Endothelial cell of umbilical vein (primary cell): ENCODE results near the gene MZB1. TPM values are rescaled to one million over a fixed set of nuclear protein-coding genes. Genes with fewer than 3 reads are reported as not detected.
"Not testable (repeated sequence)": the region's sequence is repeated elsewhere in the genome, so short reads cannot be mapped to it uniquely, and the experiment has no call there.

Experiments used
- BruUV-seq: library from RNA; stranded (reverse); fragments of 400-500 nt; replicated peaks from 2 replicates; lab custom pipeline; 2021; lab: Mats Ljungman, UMichigan
- CTCF ChIA-PET: fragments of 300-600, 350-600 bp; sonication (Branson Sonifier 250); formaldehyde crosslinking; loops from one replicate; lab custom pipeline; 2021; ENCODE audit warnings: antibody characterized with exemption, inconsistent platforms; lab: Charles Lee
- POLR2A ChIA-PET: fragments of 300-600, 350-600 bp; sonication (Branson Sonifier 250); formaldehyde crosslinking; loops from one replicate; lab custom pipeline; 2021; ENCODE audit warnings: antibody characterized with exemption, inconsistent platforms; lab: Charles Lee
- DNase-seq: peaks from one replicate; pipeline ENCODE4 v3.0.0-alpha.2; 2011; ENCODE audit warnings: low read depth, low spot score
- FAIRE-seq: peaks from 2 replicates; lab custom pipeline; 2011; peaks lifted over from hg19 to GRCh38; lab: Jason Lieb, UNC
- H2AFZ ChIP-seq: 2 replicates; pipeline ENCODE4 v1.6.0; 2012; ENCODE audit warnings: low read depth, low read length, control low read depth, inconsistent platforms
- H3K27ac ChIP-seq: 2 replicates; pipeline ENCODE4 v1.5.1; 2011; ENCODE audit warnings: low read depth, mild to moderate bottlenecking, control low read depth, low read length, moderate library complexity; ENCODE audit not compliant: insufficient read depth
- H3K27me3 ChIP-seq, 2 experiments: 2 replicates each; pipeline versions ENCODE4 v1.6.0 to v1.6.1; 2011; ENCODE audit warnings: low read length in 2 of 2, mixed read lengths in 1 of 2; ENCODE audit not compliant: control insufficient read depth in 2 of 2, insufficient read depth in 2 of 2
- H3K36me3 ChIP-seq, 2 experiments: 2 replicates in 1 of 2; 3 replicates in 1 of 2; pipeline ENCODE4 v1.5.1; 2011; ENCODE audit warnings: low read length in 2 of 2, mild to moderate bottlenecking in 1 of 2, moderate library complexity in 1 of 2; ENCODE audit not compliant: control insufficient read depth in 2 of 2, insufficient read depth in 2 of 2; ENCODE audit errors: extremely low read depth in 1 of 2
- H3K4me1 ChIP-seq: 3 replicates; pipeline ENCODE4 v1.5.1; 2011; ENCODE audit warnings: mild to moderate bottlenecking, low read length; ENCODE audit not compliant: control insufficient read depth, insufficient read depth; ENCODE audit errors: extremely low read depth
- H3K4me2 ChIP-seq: 2 replicates; pipeline ENCODE4 v1.6.1; 2011; ENCODE audit warnings: low read length, control low read depth, mixed read lengths; ENCODE audit not compliant: insufficient read depth
- H3K4me3 ChIP-seq, 3 experiments: fragments of 200-600 bp in 1 of 3; sonication (generic), shearing (Covaris generic) in 1 of 3; replicated peaks in 1 of 3; 2 replicates each; pipeline ENCODE4 v1.5.1; 2011 to 2016; ENCODE audit warnings: control low read depth in 3 of 3, low read length in 3 of 3, mild to moderate bottlenecking in 2 of 3, inconsistent platforms in 1 of 3, low read depth in 1 of 3, moderate library complexity in 1 of 3; ENCODE audit not compliant: insufficient read depth in 1 of 3
- H3K79me2 ChIP-seq: 2 replicates; pipeline ENCODE4 v1.6.0; 2012; ENCODE audit warnings: low read length, inconsistent platforms; ENCODE audit not compliant: control insufficient read depth, insufficient read depth
- H3K9ac ChIP-seq: replicated peaks from 2 replicates; pipeline ENCODE3; 2011; ENCODE audit warnings: low read length, control low read depth; ENCODE audit not compliant: insufficient read depth; ENCODE audit errors: extremely low read depth
- H3K9me1 ChIP-seq: replicated peaks from 3 replicates; pipeline ENCODE4 v1.6.0; 2011; ENCODE audit warnings: mild to moderate bottlenecking, low read length; ENCODE audit not compliant: control insufficient read depth, insufficient read depth; ENCODE audit errors: extremely low read depth
- H3K9me3 ChIP-seq: replicated peaks from 2 replicates; pipeline ENCODE4 v1.5.1; 2012; ENCODE audit warnings: low read length, inconsistent platforms; ENCODE audit not compliant: control insufficient read depth, insufficient read depth
- H4K20me1 ChIP-seq: replicated peaks from 2 replicates; pipeline ENCODE3; 2011; ENCODE audit warnings: mild to moderate bottlenecking, low read length; ENCODE audit not compliant: control insufficient read depth, insufficient read depth; ENCODE audit errors: extremely low read depth
- EZH2 ChIP-seq: IDR thresholded peaks from 2 replicates; pipeline ENCODE4 v1.6.1; 2012; ENCODE audit warnings: borderline replicate concordance, low read depth, mild to moderate bottlenecking, moderate library complexity, low read length, inconsistent platforms; ENCODE audit not compliant: severe bottlenecking
- FOS ChIP-seq: IDR thresholded peaks from 2 replicates; pipeline ENCODE4 v1.6.1; 2011; ENCODE audit warnings: mild to moderate bottlenecking, low read length, moderate library complexity, borderline replicate concordance; ENCODE audit not compliant: insufficient read depth
- JUN ChIP-seq: IDR thresholded peaks from 2 replicates; pipeline ENCODE4 v1.6.1; 2011; ENCODE audit warnings: borderline replicate concordance, low read depth; ENCODE audit not compliant: insufficient read length, insufficient read depth
- POLR2A ChIP-seq: IDR thresholded peaks from 2 replicates; pipeline ENCODE4 v1.6.1; 2012; ENCODE audit warnings: low read depth, mild to moderate bottlenecking, control low read depth, low read length
- dilution Hi-C: fragments of 300-500 bp; cut with MboI; formaldehyde crosslinking; loops from one replicate; pipeline ENCODE4 v1.15.0; 2019; ENCODE audit warnings: low sequenced_read_pairs; ENCODE audit not compliant: extremely low pct_ligation_motif_present
- intact Hi-C: fragments of 100-400 bp; cut with micrococcal nuclease; formaldehyde crosslinking; loops from one replicate; pipeline ENCODE4 v1.10.0; 2022
- polyA plus RNA-seq, 4 experiments: library from polyadenylated mRNA; depleted of rRNA in 3 of 4; stranded (reverse) in 3 of 4; unstranded in 1 of 4; fragments of >200 nt; gene quantifications; 2 replicates each; pipeline versions ENCODE4 v1.2.1 to v1.2.3, GENCODE V29; 2011 to 2012; ENCODE audit warnings: missing spikeins in 1 of 4
- total RNA-seq: library from RNA; stranded (reverse); gene quantifications from 2 replicates; pipeline ENCODE4 v1.2.3, GENCODE V29; 2021
- TF ChIP-seq, protein P1 (sequence below), 2 donors: IDR thresholded peaks; 1 replicate in 1 of 2; 2 replicates in 1 of 2; pipeline ENCODE4 v1.5.1; 2011; ENCODE audit warnings: low read length in 2 of 2, mild to moderate bottlenecking in 2 of 2, moderate library complexity in 2 of 2, control low read depth in 1 of 2, inconsistent platforms in 1 of 2, low read depth in 1 of 2; ENCODE audit not compliant: insufficient read depth in 1 of 2; ENCODE audit errors: extremely low read depth in 1 of 2

The MZB1 gene
- total and polyA plus RNA-seq, 2 donors (not counting 3 experiments of a cell fraction or from before 2014, with no cell fraction given): not detected

DNA sequence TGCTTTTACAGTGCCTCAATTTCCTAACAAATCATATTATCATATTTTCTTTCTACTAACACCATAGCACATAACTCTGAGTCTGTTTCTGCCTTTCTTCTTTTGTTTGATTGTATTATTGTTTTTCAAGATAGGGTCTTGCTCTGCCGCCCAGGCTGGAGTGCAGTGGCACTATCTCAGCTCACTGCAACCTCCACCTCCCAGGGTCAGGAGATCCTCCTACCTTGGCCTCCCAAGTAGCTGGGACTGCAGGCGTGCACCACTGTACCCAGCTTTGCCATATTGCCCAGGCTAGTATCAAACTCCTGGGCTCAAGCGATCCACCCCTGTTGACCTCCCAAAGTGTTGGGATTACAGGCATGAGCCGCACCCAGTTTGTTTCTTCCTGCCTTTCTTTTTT lies 29.3 kb downstream of the MZB1 start:
- Histone ChIP-seq H3K4me1 (no peaks in the 10 kb centered on the region), H3K27me3 (no peaks in the 10 kb centered on the region), H3K9me1 (no peaks in the 10 kb centered on the region), H2AFZ (no peak overlapping the region), H3K27ac (no peak overlapping the region), H3K9ac (no peak overlapping the region), H4K20me1 (peaks cover 9% of the 10 kb centered on the region), H3K4me3 (no peak overlapping the region), H3K4me2 (no peak overlapping the region), H3K36me3 (peaks cover under 1 to 3% of the 10 kb centered on the region in 2 experiments), H3K9me3 (no peaks in the 10 kb centered on the region), H3K79me2 (peaks cover 44% of the 10 kb centered on the region)
- BruUV-seq: no TSS peak
- POLR2A ChIA-PET: no interaction called here
- TF ChIP-seq FOS: no peak
- no peak for TF ChIP-seq JUN
- TF ChIP-seq, protein P1, sequence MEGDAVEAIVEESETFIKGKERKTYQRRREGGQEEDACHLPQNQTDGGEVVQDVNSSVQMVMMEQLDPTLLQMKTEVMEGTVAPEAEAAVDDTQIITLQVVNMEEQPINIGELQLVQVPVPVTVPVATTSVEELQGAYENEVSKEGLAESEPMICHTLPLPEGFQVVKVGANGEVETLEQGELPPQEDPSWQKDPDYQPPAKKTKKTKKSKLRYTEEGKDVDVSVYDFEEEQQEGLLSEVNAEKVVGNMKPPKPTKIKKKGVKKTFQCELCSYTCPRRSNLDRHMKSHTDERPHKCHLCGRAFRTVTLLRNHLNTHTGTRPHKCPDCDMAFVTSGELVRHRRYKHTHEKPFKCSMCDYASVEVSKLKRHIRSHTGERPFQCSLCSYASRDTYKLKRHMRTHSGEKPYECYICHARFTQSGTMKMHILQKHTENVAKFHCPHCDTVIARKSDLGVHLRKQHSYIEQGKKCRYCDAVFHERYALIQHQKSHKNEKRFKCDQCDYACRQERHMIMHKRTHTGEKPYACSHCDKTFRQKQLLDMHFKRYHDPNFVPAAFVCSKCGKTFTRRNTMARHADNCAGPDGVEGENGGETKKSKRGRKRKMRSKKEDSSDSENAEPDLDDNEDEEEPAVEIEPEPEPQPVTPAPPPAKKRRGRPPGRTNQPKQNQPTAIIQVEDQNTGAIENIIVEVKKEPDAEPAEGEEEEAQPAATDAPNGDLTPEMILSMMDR (IDR thresholded peaks at IDR 0.05; ENCODE audit: extremely low read depth in 1 of 2, insufficient read depth in 1 of 2, low read depth in 1 of 2, low read length in 2 of 2): no peak
- no peak for TF ChIP-seq POLR2A
- no peak for TF ChIP-seq EZH2
- FAIRE-seq (no peak), DNase-seq (no peak)
- dilution Hi-C loops: no loop called here
- intact Hi-C loops: no loop called here
- CTCF ChIA-PET: interaction anchor here (0.9 kb wide), 1 partner anchor 17 kb away, joined by 3 read pairs; no protein-coding TSS in a partner anchor

GRCh38 chr5:139358064-139358463 lies 31.6 kb downstream of the MZB1 start:
- DNase-seq (no peak), FAIRE-seq (no peak)
- no peak overlapping the region for H3K4me2 ChIP-seq
- POLR2A ChIA-PET: interaction anchor here (1.3 kb wide), 1 partner anchor 16 kb away, joined by 3 read pairs; no protein-coding TSS in a partner anchor
- peaks cover 9% of the 10 kb centered on the region for H4K20me1 ChIP-seq
- H3K9me3 ChIP-seq: no peaks in the 10 kb centered on the region
- intact Hi-C loops: no loop called here
- H3K4me1 ChIP-seq: no peaks in the 10 kb centered on the region
- no peak overlapping the region for H3K9ac ChIP-seq
- BruUV-seq: no TSS peak
- H3K4me3 ChIP-seq: no peak overlapping the region
- H3K9me1 ChIP-seq: no peaks in the 10 kb centered on the region
- H2AFZ ChIP-seq: no peak overlapping the region
- no peaks in the 10 kb centered on the region for H3K27me3 ChIP-seq
- H3K36me3 ChIP-seq: peaks cover 0 to 3% of the 10 kb centered on the region in 2 experiments
- H3K27ac ChIP-seq: no peak overlapping the region
- H3K79me2 ChIP-seq: peaks cover 61% of the 10 kb centered on the region
- dilution Hi-C loops: no loop called here
- TF ChIP-seq, protein P1 (IDR thresholded peaks at IDR 0.05; ENCODE audit: extremely low read depth in 1 of 2, insufficient read depth in 1 of 2, low read depth in 1 of 2, low read length in 2 of 2): no peak
- TF ChIP-seq EZH2: no peak
- no peak for TF ChIP-seq POLR2A
- CTCF ChIA-PET: interaction anchor here (1.5 kb wide), 1 partner anchor 16 kb away, joined by 3 read pairs; the partner anchor contains the start of gene PAIP2

GRCh38 chr5:139355900-139356299 lies 33.8 kb downstream of the MZB1 start:
- H3K9me1 ChIP-seq, H3K9me3 ChIP-seq, BruUV-seq, H3K4me3 ChIP-seq, DNase-seq, intact Hi-C loops, CTCF ChIA-PET, dilution Hi-C loops, POLR2A ChIA-PET, H3K27me3 ChIP-seq, H3K4me2 ChIP-seq, H3K9ac ChIP-seq, H3K4me1 ChIP-seq, H3K27ac ChIP-seq, H3K36me3 ChIP-seq, FAIRE-seq, H2AFZ ChIP-seq, H4K20me1 ChIP-seq: not testable (repeated sequence)
- H3K79me2 ChIP-seq: peaks cover 72% of the 10 kb centered on the region
